Measurements from ENCODE around the gene PLXNB3. TPM values are rescaled to one million over a fixed set of nuclear protein-coding genes. Genes with fewer than 3 reads are reported as not detected.

Gene PLXNB3
- total and polyA plus RNA-seq, 2 of the 13 experiments (the other 11 are each of a cell fraction or from before 2014, with no cell fraction given): 3.0 to 6.9 TPM

DNA sequence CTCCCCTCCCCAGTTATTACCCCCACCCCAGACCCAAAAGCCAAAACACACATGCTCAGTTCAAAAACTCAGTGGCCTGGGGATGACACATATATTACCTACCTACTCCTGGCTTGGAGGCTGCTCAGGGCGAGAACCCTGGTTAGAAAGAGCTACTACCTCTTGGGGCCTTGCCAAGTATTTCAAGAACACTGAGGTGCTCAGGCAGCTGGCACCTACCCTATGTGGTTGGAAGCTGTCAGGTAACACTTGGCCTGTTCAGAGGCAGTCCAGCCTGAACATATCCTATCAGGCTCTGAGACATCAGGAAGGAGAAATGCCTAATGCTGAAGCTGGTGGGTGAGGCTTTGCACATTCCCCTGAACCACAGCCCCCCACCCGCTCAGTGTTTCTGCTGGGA lies 44.8 kb upstream of the PLXNB3 start (continued):
- TF ChIP-seq ZNF251 (CRISPR knock-in tag; IDR thresholded peaks at IDR 0.05): no peak

DNA sequence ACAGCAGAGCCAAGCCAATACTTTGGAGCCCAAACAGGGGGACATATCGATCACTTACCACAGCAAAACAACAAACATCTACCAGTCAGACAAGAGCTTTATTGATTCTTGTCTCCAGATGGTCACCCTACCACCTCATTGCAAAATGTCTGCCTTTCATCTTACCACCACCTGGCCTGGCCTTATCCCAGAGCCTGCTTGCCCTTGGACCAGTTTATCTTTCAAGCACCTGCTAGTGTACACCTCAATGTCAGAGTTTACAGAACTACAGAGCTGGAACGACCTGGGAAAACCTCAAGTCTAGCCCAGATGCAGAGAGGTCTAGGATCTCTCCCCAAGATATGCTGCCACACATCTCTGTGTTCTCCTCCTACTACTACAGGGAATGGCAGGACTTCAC lies 44.3 kb upstream of the PLXNB3 start:
- DNase-seq (ENCODE audit: low spot score) (no peak), FAIRE-seq (no peak), ATAC-seq (no peak)
- H3K9ac ChIP-seq (ENCODE audit: insufficient read depth, low read depth, low read length): no peak overlapping the region
- H3K27ac ChIP-seq (ENCODE audit: extremely low read length, insufficient read depth, low read length): no peak overlapping the region
- intact Hi-C loops (cut with micrococcal nuclease; ENCODE audit: unreplicated experiment): no loop called here
- peaks cover 31% of the 10 kb centered on the region for H3K4me1 ChIP-seq (ENCODE audit: insufficient read depth, low read length)
- no CpG with 5 or more reads among the region's 2 CpGs for WGBS (ENCODE audit: low lambda C conversion rate)
- no peaks in the 10 kb centered on the region for H3K9me3 ChIP-seq (ENCODE audit: low read length)
- no peak overlapping the region for H3K4me3 ChIP-seq (replicated peaks in 1 of 3; ENCODE audit: insufficient read depth in 1 of 3, low read depth in 2 of 3, low read length in 3 of 3)
- BruUV-seq (replicated peaks): no TSS peak
- H3K79me2 ChIP-seq (ENCODE audit: insufficient read depth, low read length): peaks cover 31% of the 10 kb centered on the region
- H4K20me1 ChIP-seq (ENCODE audit: insufficient read depth, low read length): peaks cover 19% of the 10 kb centered on the region; the same call in 1 of the 2 replicates
- H2AFZ ChIP-seq (ENCODE audit: low read length): no peak overlapping the region
- in situ Hi-C loops (cut with HindIII; ENCODE audit: extremely low pct_ligation_motif_present, low pct_unique_long_range_greater_than_20kb): no loop called here
- POLR2A ChIA-PET: interaction anchor here (1.9 kb wide), 1 partner anchor 11 kb away, joined by 8 read pairs; no protein-coding TSS in a partner anchor
- peaks cover 8 to 32% of the 10 kb centered on the region in 2 experiments; a peak in 4 of 5 replicates for H3K36me3 ChIP-seq (replicated peaks in 1 of 2; ENCODE audit: control insufficient read depth in 1 of 2, insufficient read depth in 2 of 2, low read length in 2 of 2)
- no peaks in the 10 kb centered on the region for H3K27me3 ChIP-seq (ENCODE audit: control insufficient read depth in 1 of 2, insufficient read depth in 2 of 2, low read length in 2 of 2)
- no peak for TF ChIP-seq TAF15 (IDR thresholded peaks at IDR 0.05; ENCODE audit: low read depth, low read length, poor library complexity, severe bottlenecking)
- peak; percentile 29; the same call in 1 of the 2 replicates for TF ChIP-seq TCF7 (IDR thresholded peaks at IDR 0.05; ENCODE audit: low read depth)
- CTCF ChIA-PET (ENCODE audit: low intra/inter-chr PET ratio, low total read pairs): no interaction called here
- H3K4me2 ChIP-seq (ENCODE audit: low read depth, low read length): no peak overlapping the region

DNA sequence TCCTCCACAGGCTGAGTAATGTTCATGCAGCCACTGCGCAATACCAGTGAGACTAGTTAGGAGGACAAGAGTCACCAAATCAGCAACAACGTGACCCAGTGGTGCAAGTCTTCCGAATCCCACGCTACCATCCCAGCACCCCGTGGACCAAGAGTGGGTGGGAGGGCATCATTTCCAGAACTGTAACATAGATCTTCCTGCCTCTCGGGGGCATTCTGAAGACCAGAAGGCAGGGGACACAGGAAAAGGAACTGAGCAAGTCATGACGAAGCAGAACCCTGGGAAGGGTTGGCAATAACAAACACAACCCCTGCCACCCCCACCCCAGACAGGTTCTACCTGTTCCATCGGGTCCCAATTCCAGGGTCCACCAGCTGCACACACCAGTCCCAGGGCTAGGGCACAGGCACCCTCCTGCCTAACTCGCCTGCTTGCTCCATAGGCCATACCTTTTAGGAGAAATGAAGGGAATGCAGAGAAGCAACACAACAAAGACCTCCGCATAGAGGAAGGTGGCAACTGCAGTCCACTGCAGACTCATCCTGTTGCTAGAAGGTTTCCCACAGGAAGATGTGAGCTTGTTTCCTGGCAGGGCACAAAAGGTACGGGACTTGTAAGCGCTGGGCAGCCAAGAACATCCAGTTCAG lies 41.2 kb upstream of the PLXNB3 start:
- Histone ChIP-seq H3K27ac (ENCODE audit: extremely low read length, insufficient read depth, low read length) (peak overlapping the region; percentile 92), H4K20me1 (ENCODE audit: insufficient read depth, low read length) (peaks cover 29% of the 10 kb centered on the region; the same call in 1 of the 2 replicates), H3K4me2 (ENCODE audit: low read depth, low read length) (peak overlapping the region; percentile 92), H3K4me3 (replicated peaks in 1 of 3; ENCODE audit: insufficient read depth in 1 of 3, low read depth in 2 of 3, low read length in 3 of 3) (peak overlapping the region; percentile 49 to 74 (median 60); a peak in 5 of 6 replicates), H2AFZ (ENCODE audit: low read length) (no peak overlapping the region), H3K79me2 (ENCODE audit: insufficient read depth, low read length) (peaks cover 51% of the 10 kb centered on the region), H3K9me3 (ENCODE audit: low read length) (no peaks in the 10 kb centered on the region), H3K9ac (ENCODE audit: insufficient read depth, low read depth, low read length) (peak overlapping the region; percentile 82), H3K27me3 (ENCODE audit: control insufficient read depth in 1 of 2, insufficient read depth in 2 of 2, low read length in 2 of 2) (no peaks in the 10 kb centered on the region), H3K36me3 (replicated peaks in 1 of 2; ENCODE audit: control insufficient read depth in 1 of 2, insufficient read depth in 2 of 2, low read length in 2 of 2) (peaks cover 4 to 16% of the 10 kb centered on the region in 2 experiments; a peak in 4 of 5 replicates), H3K4me1 (ENCODE audit: insufficient read depth, low read length) (peaks cover 42% of the 10 kb centered on the region)
- WGBS (ENCODE audit: low lambda C conversion rate): 40% methylated on average over 5 of the region's 12 CpGs
- BruUV-seq (replicated peaks): no TSS peak
- DNase-seq (ENCODE audit: low spot score): no peak
- ATAC-seq: no peak
- FAIRE-seq: no peak
- intact Hi-C loops (cut with micrococcal nuclease; ENCODE audit: unreplicated experiment) (no loop called here), in situ Hi-C loops (cut with HindIII; ENCODE audit: extremely low pct_ligation_motif_present, low pct_unique_long_range_greater_than_20kb) (no loop called here)
- POLR2A ChIA-PET: interaction anchor here (1.4 kb wide), 1 partner anchor 14 kb away, joined by 3 read pairs; no protein-coding TSS in a partner anchor
- CTCF ChIA-PET (ENCODE audit: low intra/inter-chr PET ratio, low total read pairs): no interaction called here
- TF ChIP-seq BCL6 (CRISPR knock-in tag; IDR thresholded peaks at IDR 0.05): no peak
- no peak for TF ChIP-seq CENPX (CRISPR knock-in tag; IDR thresholded peaks at IDR 0.05)
- TF ChIP-seq GABPB1 (CRISPR knock-in tag; IDR thresholded peaks at IDR 0.05): no peak
- no peak for TF ChIP-seq ZNF543 (CRISPR knock-in tag; IDR thresholded peaks at IDR 0.05)
- no peak for TF ChIP-seq ZNF44 (CRISPR knock-in tag; IDR thresholded peaks at IDR 0.05)
- TF ChIP-seq MAZ (IDR thresholded peaks at IDR 0.05; ENCODE audit: borderline replicate concordance, low read depth, low read length): no peak
- TF ChIP-seq MAZ (CRISPR knock-in tag; IDR thresholded peaks at IDR 0.05; ENCODE audit: low read depth): no peak
- TF ChIP-seq ZNF75D (CRISPR knock-in tag; IDR thresholded peaks at IDR 0.05; ENCODE audit: borderline replicate concordance): no peak
- 0 out of 2 replicates have a peak, but pooled peaks have one; percentile 32 for TF ChIP-seq ZNF251 (CRISPR knock-in tag; IDR thresholded peaks at IDR 0.05)
- no peak for TF ChIP-seq ZNF891 (CRISPR knock-in tag; IDR thresholded peaks at IDR 0.05)
- TF ChIP-seq, protein P1, sequence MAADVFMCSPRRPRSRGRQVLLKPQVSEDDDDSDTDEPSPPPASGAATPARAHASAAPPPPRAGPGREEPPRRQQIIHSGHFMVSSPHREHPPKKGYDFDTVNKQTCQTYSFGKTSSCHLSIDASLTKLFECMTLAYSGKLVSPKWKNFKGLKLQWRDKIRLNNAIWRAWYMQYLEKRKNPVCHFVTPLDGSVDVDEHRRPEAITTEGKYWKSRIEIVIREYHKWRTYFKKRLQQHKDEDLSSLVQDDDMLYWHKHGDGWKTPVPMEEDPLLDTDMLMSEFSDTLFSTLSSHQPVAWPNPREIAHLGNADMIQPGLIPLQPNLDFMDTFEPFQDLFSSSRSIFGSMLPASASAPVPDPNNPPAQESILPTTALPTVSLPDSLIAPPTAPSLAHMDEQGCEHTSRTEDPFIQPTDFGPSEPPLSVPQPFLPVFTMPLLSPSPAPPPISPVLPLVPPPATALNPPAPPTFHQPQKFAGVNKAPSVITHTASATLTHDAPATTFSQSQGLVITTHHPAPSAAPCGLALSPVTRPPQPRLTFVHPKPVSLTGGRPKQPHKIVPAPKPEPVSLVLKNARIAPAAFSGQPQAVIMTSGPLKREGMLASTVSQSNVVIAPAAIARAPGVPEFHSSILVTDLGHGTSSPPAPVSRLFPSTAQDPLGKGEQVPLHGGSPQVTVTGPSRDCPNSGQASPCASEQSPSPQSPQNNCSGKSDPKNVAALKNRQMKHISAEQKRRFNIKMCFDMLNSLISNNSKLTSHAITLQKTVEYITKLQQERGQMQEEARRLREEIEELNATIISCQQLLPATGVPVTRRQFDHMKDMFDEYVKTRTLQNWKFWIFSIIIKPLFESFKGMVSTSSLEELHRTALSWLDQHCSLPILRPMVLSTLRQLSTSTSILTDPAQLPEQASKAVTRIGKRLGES (CRISPR knock-in tag; IDR thresholded peaks at IDR 0.05; ENCODE audit: borderline replicate concordance): no peak
- TF ChIP-seq ZNF10 (CRISPR knock-in tag; IDR thresholded peaks at IDR 0.05; ENCODE audit: borderline replicate concordance, low read depth): no peak

All from HepG2 (cell line).